Measurements from ENCODE around the gene GALNT1. TPM values are rescaled to one million over a fixed set of nuclear protein-coding genes. Genes with fewer than 3 reads are reported as not detected.

GALNT1 gene
- total and polyA plus RNA-seq, 2 of the 4 experiments (the other 2 are of a cell fraction): 24.9 to 43.9 TPM

DNA sequence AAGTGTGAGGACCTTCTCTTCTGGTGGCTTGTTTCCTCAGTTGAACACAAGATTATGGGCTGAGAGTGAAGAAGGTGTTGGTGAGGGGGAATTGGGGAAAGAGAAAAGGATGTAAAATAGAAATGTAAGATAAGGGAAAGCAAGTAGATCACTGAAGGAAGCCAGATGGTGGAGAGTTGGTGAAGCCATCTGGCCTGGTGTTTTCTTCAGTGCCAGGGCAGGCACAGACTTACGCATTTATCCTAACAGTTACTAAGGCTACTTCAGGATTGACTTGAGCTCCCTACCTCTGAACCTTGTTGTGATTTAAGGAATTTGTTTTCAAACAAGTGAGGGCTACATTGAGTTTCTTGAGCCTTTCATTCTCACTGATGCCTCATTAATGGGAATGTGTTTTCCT is 113.8 kb downstream of the GALNT1 start:
- ChIA-PET CTCF (interaction anchor here (1.3 to 1.4 kb wide), 2 partner anchors 16 to 309 kb away, joined by 3 read pairs; no protein-coding TSS in a partner anchor), POLR2A (ENCODE audit: unreplicated experiment) (no interaction called here)
- no peak overlapping the region for H3K9ac ChIP-seq (ENCODE audit: low read depth, low read length)
- in situ Hi-C loops (cut with MboI; ENCODE audit: low sequenced_read_pairs): no loop called here
- H3K27ac ChIP-seq (ENCODE audit: insufficient read depth, low read length): no peak overlapping the region
- H3K4me3 ChIP-seq (ENCODE audit: insufficient read depth, low read depth, low read length): no peak overlapping the region
- ATAC-seq (ENCODE audit: low read depth) (no peak), DNase-seq (no peak)
- no peak overlapping the region for H3K4me2 ChIP-seq (ENCODE audit: low read depth, low read length)
- H3K4ac ChIP-seq (ENCODE audit: low read depth, low read length): no peak overlapping the region
- no peak overlapping the region for H2BK5ac ChIP-seq (ENCODE audit: low read depth, low read length, poor library complexity, severe bottlenecking)
- no peak overlapping the region for H4K8ac ChIP-seq (ENCODE audit: low read depth in 2 of 2, low read length in 2 of 2)
- H3K9me3 ChIP-seq (ENCODE audit: control insufficient read depth, insufficient read depth, low read length): no peaks in the 10 kb centered on the region
- no peak overlapping the region for H3K56ac ChIP-seq (ENCODE audit: extremely low read depth, insufficient read depth, low read length)
- no TSS peak for BruUV-seq (replicated peaks)
- no peak for TF ChIP-seq POLR2A (IDR thresholded peaks at IDR 0.05; ENCODE audit: low read depth, low read length)
- no peak for TF ChIP-seq RAD21 (IDR thresholded peaks at IDR 0.05; ENCODE audit: low read length)
- TF ChIP-seq RFX5 (IDR thresholded peaks at IDR 0.05; ENCODE audit: low read depth, low read length): no peak
- TF ChIP-seq BHLHE40 (IDR thresholded peaks at IDR 0.05; ENCODE audit: low read depth, low read length): no peak
- TF ChIP-seq SMC3 (IDR thresholded peaks at IDR 0.05; ENCODE audit: low read depth, low read length): no peak
- no peaks in the 10 kb centered on the region for H4K20me1 ChIP-seq (ENCODE audit: insufficient read depth, low read length)
- H4K91ac ChIP-seq (ENCODE audit: insufficient read depth, low read depth, low read length): no peak overlapping the region
- H3K36me3 ChIP-seq (ENCODE audit: control insufficient read depth, insufficient read depth, low read length): peaks cover 8% of the 10 kb centered on the region; the same call in 1 of the 2 replicates
- H2BK20ac ChIP-seq (ENCODE audit: low read depth, low read length): no peak overlapping the region
- H3K23ac ChIP-seq (ENCODE audit: low read depth, low read length): no peak overlapping the region
- H4K5ac ChIP-seq (ENCODE audit: low read depth, low read length): no peak overlapping the region
- H2AFZ ChIP-seq (replicated peaks; ENCODE audit: low read length, poor library complexity): no peak overlapping the region
- peaks cover 3% of the 10 kb centered on the region for H3K4me1 ChIP-seq (ENCODE audit: control insufficient read depth, insufficient read depth, low read length)
- intact Hi-C loops (cut with micrococcal nuclease): no loop called here
- no peak overlapping the region for H2AK5ac ChIP-seq (ENCODE audit: low read depth, low read length)
- no CpG with 5 or more reads among the region's 1 CpG for WGBS, 2 experiments (ENCODE audit: extremely low coverage in 2 of 2, insufficient read length in 1 of 2)
- no peaks in the 10 kb centered on the region; a peak in 1 of 4 replicates for H3K79me1 ChIP-seq (ENCODE audit: low read depth in 1 of 2, low read length in 2 of 2)
- no peaks in the 10 kb centered on the region for H3K27me3 ChIP-seq (ENCODE audit: control insufficient read depth, insufficient read depth, low read length)
- no peak overlapping the region for H2BK120ac ChIP-seq (ENCODE audit: low read depth, low read length)
- H2BK15ac ChIP-seq (ENCODE audit: low read depth, low read length): no peak overlapping the region
- H3K14ac ChIP-seq (replicated peaks; ENCODE audit: low read depth, low read length): no peak overlapping the region
- no peak overlapping the region for H2AK9ac ChIP-seq (replicated peaks; ENCODE audit: low read depth, low read length, poor library complexity)
- dilution Hi-C loops (cut with HindIII; ENCODE audit: low sequenced_read_pairs, unreplicated experiment): no loop called here
- H3K18ac ChIP-seq (ENCODE audit: low read depth, low read length): no peak overlapping the region
- no peaks in the 10 kb centered on the region; the same call in 1 of the 2 replicates for H3K9me1 ChIP-seq (ENCODE audit: insufficient read depth, low read length)
